Thymus (tissue), 11 donors: ENCODE results near the gene TIE1. TPM values are rescaled to one million over a fixed set of nuclear protein-coding genes. Genes with fewer than 3 reads are reported as not detected.

Experiments
- DNase-seq, 9 donors: peaks; one replicate each; pipeline ENCODE4 v3.0.0-alpha.2; 2013; ENCODE audit warnings: low spot score in 9 of 9, low read depth in 6 of 9, missing footprints in 1 of 9
- H3K27ac ChIP-seq, 2 donors: one replicate each; pipeline ENCODE4 v1.5.1; 2013; ENCODE audit warnings: control low read depth in 1 of 2, low read depth in 1 of 2, low read length in 1 of 2, mild to moderate bottlenecking in 1 of 2, moderate library complexity in 1 of 2
- H3K27me3 ChIP-seq, 2 donors: one replicate each; pipeline ENCODE4 v1.5.1; 2013; ENCODE audit warnings: low read length in 1 of 2; ENCODE audit not compliant: control insufficient read depth in 2 of 2, insufficient read depth in 1 of 2
- H3K36me3 ChIP-seq, 2 donors: one replicate each; pipeline ENCODE4 v1.5.1; 2013; ENCODE audit warnings: low read length in 1 of 2, mild to moderate bottlenecking in 1 of 2, moderate library complexity in 1 of 2; ENCODE audit not compliant: control insufficient read depth in 2 of 2, insufficient read depth in 2 of 2
- H3K4me1 ChIP-seq, 2 donors: one replicate each; pipeline ENCODE4 v1.5.1; 2013; ENCODE audit warnings: low read length in 2 of 2; ENCODE audit not compliant: control insufficient read depth in 2 of 2, insufficient read depth in 2 of 2
- H3K4me3 ChIP-seq, 2 donors: one replicate each; pipeline ENCODE4 v1.5.1; 2013; ENCODE audit warnings: low read length in 2 of 2, control low read depth in 1 of 2, mild to moderate bottlenecking in 1 of 2
- H3K9me3 ChIP-seq, 2 donors: one replicate each; pipeline ENCODE4 v1.5.1; 2013; ENCODE audit warnings: low read length in 1 of 2, mild to moderate bottlenecking in 1 of 2; ENCODE audit not compliant: control insufficient read depth in 2 of 2, insufficient read depth in 1 of 2
- WGBS: extraction: QIAGEN DNeasy Blood & Tissue Kit; methylation state at CpG from one replicate; pipeline ENCODE4 v1.1.7; 2013; 5-methylcytosine and 5-hydroxymethylcytosine counted together
- polyA plus RNA-seq: library from polyadenylated mRNA; stranded (reverse); fragments of 200-250 nt; gene quantifications from one replicate; pipeline ENCODE4 v1.2.3, GENCODE V29; 2013
- total RNA-seq: library from RNA; stranded (reverse); fragments of 120-200 nt; gene quantifications from one replicate; pipeline ENCODE4 v1.2.4, GENCODE V29; 2013
- donor health status: healthy.

TIE1 gene
- total and polyA plus RNA-seq, 2 donors: 4.8 to 8.3 TPM

DNA sequence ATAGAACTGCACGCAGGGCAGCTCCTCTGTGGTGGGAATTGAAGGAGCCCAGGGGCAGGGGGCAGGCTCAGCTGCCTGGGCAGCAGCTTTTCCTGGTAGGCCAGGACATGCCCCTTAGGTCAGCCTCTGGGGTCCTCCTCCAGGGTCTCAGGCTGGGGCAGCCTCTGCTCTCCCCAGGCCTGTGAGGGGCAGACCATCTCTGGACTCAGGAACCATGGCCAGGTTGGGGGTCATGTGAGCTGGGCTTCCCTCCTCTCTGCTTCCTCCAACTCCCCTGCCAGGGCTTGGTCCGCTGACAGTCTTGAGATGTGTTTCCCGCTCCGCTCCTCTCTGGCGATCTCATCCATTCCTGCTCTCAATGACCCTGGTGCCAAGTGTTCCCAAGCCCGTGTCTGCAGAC is 21.1 kb upstream of the TIE1 start:
- WGBS: 95% methylated on average over 6 of the region's 6 CpGs
- H3K27ac ChIP-seq: no peak overlapping the region
- no peak overlapping the region for H3K4me3 ChIP-seq
- DNase-seq: no peak
- no peaks in the 10 kb centered on the region for H3K36me3 ChIP-seq
- H3K4me1 ChIP-seq: peaks cover 0 to 26% of the 10 kb centered on the region in 2 donors
- H3K27me3 ChIP-seq: no peaks in the 10 kb centered on the region
- H3K9me3 ChIP-seq: peaks cover 0 to 3% of the 10 kb centered on the region in 2 donors

DNA sequence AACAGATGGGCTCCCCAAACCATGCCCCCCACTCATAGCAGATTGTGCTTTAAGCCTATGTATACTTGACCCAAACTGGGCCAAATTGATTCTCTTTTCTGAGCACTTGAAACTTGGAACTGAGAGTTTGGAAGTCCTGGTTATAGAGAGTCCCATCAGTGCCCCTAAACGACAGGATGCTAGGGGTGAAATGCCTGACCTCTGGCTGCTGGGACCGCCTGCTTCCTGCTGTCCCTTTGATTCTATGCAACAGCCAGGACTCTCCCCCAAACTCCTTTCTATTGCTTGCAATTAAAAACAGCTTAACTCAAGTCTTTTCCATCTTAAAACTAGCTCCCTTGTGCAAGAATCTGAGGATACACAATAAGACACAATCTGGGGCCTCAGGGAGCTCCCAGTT is 20.1 kb upstream of the TIE1 start:
- no peak for DNase-seq
- 94% methylated on average over 2 of the region's 2 CpGs for WGBS
- Histone ChIP-seq H3K36me3 (no peaks in the 10 kb centered on the region), H3K27me3 (no peaks in the 10 kb centered on the region), H3K4me1 (peaks cover 0 to 32% of the 10 kb centered on the region in 2 donors), H3K9me3 (no peaks in the 10 kb centered on the region), H3K4me3 (no peak overlapping the region), H3K27ac (no peak overlapping the region)

DNA sequence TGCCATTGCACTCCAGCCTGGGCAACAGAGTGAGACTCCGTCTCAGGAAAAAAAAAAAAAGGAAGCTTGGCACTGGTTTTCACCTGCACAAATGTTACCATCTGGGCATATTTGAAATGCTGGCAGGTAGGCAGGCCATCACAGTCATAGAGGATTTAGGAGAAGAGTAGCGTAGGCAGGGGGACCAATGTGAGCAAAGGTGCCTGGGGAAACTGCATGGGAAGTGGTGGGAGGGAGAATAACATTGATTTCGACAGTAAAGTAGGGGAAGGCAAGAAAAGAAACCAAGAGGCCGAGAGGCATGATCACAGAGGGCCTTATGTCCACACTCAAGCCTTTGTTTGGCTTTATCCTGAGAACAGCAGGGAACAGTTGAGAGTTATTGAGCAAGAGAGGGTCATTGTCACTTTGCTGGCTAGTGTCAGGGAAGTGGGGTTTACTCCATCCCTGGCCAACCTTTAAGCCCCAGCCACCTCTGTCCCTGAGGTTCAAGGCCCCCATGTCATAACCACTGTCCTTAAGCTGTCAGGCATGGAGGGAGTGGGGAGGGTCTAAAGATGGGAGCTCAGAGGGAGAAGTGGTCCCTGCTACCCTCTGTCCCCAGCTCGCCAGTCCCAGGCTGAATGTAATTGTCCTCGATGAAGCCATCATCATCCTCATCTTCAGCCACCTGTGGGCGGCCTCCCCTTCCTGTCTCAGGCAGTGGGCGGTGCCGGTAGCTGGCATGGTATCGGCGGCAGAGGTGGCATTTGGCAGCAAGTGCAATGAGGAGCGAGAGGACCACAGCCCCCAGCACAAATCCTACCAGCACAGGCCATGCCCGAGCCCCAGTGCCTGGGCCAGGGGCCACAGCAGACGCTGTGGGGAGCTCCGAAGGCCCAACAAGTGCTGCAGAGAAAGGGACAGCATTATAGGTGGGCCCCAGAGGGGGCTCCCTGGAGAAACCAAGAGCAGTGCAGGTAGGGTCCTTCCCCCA is 18.3 kb upstream of the TIE1 start:
- Histone ChIP-seq H3K36me3 (no peaks in the 10 kb centered on the region), H3K4me1 (peaks cover 0 to 26% of the 10 kb centered on the region in 2 donors), H3K27me3 (no peaks in the 10 kb centered on the region), H3K27ac (no peak overlapping the region), H3K4me3 (no peak overlapping the region), H3K9me3 (no peaks in the 10 kb centered on the region)
- DNase-seq: no peak
- WGBS: 96% methylated on average over 15 of the region's 15 CpGs

DNA sequence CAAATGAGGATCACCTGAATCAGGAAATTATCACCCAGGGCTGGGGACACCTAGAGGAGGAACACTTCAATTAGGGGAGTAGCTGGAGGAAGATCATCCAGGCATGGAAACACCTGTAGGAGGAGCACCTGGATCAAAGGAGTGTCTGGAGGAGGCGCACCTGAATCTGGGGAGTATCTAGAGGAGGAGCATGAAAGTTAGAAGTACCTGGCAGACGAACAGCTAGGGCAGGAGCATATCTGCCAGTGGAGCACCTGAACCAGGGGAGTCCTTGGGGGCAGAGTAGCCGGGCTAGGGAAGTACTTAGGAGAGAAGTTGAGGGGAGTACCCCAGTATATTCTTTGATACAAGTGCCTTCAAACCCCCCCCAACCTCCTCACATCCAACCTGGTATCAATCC is 16.7 kb upstream of the TIE1 start:
- no peaks in the 10 kb centered on the region for H3K27me3 ChIP-seq
- no peaks in the 10 kb centered on the region for H3K36me3 ChIP-seq
- no peak for DNase-seq
- no peaks in the 10 kb centered on the region for H3K9me3 ChIP-seq
- WGBS: 95% methylated on average over 3 of the region's 3 CpGs
- H3K27ac ChIP-seq: no peak overlapping the region
- no peak overlapping the region for H3K4me3 ChIP-seq
- peaks cover 0 to 26% of the 10 kb centered on the region in 2 donors for H3K4me1 ChIP-seq

DNA sequence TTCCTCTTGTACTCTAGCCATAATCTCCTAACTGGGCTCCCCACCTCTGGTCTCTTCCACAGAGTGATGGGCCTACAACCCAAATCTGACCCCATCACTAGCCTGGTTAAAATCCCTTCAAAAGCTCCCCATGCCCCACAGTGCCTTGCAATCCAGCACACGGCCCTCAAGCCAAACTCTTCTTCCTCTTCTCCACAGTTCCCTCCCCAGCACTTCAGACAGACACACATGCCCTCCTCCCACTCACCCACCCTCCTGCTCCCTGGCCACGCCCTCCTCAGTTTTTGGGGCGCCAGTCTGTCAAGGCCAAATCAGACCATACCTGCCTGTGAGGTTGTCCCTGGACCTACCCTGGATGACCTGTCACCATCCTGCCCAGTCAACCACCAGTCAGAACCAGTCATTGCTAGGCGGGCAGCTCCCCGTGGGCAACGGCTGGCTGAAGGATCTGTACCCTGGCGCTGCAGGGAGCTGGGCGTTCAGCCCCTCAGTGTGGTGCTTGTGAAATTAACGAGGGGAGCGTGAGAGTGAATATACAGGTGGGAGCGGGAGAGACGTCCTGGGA is 16.2 kb upstream of the TIE1 start:
- Histone ChIP-seq H3K27me3 (no peaks in the 10 kb centered on the region), H3K9me3 (no peaks in the 10 kb centered on the region), H3K27ac (peak overlapping the region in 1 of 2 donors; percentile 10), H3K4me3 (no peak overlapping the region), H3K4me1 (peaks cover 0 to 26% of the 10 kb centered on the region in 2 donors), H3K36me3 (no peaks in the 10 kb centered on the region)
- WGBS: 93% methylated on average over 12 of the region's 12 CpGs
- DNase-seq: no peak

DNA sequence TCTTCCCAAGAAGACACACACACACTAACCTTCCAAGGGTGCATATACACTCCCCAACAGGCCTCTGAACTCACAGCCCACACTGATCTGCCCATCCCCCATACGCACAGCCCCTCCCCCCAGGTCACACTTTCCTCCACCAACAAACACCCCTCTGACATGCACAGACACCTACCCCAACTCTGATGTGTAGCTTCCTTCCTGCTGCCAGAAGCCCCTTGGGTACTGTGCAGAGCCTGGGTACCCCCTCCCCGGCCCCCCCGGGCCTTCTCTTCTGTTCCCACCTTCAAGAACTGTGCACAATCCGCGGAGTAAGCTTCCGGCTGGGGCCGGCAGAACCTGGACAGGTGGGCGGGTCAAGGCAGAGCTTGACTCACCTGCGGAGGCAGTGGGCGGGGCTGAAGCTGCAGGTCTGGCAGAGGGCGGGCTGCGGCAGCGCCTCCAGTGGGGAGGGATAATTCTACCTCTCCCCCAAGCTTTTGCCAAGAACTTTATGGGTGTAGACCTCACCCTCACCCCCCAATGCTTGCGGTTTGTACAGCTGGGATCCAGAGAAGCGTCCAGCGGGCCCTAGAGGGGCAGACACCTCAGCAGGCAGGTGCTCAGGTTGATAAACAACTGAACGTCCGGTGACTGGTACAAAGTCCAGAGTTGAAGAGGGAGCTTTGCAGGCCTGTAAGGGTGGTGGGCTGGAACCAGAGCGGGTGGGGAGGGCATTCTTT is 15.4 kb upstream of the TIE1 start, which contains the start of gene C1orf210:
Gene C1orf210 (minus strand): TSS at position 313 of the 722 bp plus-strand sequence. CDS start 2,311 bp downstream, outside the sequence.
- Histone ChIP-seq H3K9me3 (no peaks in the 10 kb centered on the region), H3K4me3 (peak within 1 kb of the TSS in 1 of 2 donors; percentile 5), H3K36me3 (no peaks in the 10 kb centered on the region), H3K4me1 (peaks cover 0 to 26% of the 10 kb centered on the region in 2 donors), H3K27me3 (no peaks in the 10 kb centered on the region), H3K27ac (peak within 1 kb of the TSS in 1 of 2 donors; percentile 10)
- 80% methylated on average over 19 of the region's 19 CpGs for WGBS
- DNase-seq: peak in 3 of 9 donors; percentile 25 to 59 (median 51)

DNA sequence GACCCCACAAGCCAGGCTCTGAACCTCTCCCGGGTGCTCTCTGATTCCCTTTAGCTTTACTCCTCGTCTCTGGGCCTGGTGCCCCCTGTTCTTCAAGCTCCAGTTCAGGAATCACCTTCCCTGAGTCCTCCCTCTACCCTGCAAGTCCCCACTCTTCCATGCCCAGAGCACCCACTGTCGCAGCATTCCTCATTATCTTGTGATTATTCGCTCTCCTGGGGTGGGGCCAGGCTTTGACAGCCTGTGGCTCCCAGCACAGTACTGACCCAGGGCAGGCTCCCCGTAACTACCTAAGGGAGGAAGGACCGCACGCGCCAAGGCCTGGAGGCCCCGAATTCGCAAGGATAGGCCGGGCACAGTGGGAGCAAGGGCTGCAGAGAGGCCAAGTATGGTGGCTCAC is 14.7 kb upstream of the TIE1 start:
- no peaks in the 10 kb centered on the region for H3K9me3 ChIP-seq
- no peaks in the 10 kb centered on the region for H3K36me3 ChIP-seq
- H3K4me1 ChIP-seq: peaks cover 0 to 26% of the 10 kb centered on the region in 2 donors
- H3K27me3 ChIP-seq: no peaks in the 10 kb centered on the region
- no peak overlapping the region for H3K27ac ChIP-seq
- no peak overlapping the region for H3K4me3 ChIP-seq
- DNase-seq: no peak
- 97% methylated on average over 11 of the region's 11 CpGs for WGBS

DNA sequence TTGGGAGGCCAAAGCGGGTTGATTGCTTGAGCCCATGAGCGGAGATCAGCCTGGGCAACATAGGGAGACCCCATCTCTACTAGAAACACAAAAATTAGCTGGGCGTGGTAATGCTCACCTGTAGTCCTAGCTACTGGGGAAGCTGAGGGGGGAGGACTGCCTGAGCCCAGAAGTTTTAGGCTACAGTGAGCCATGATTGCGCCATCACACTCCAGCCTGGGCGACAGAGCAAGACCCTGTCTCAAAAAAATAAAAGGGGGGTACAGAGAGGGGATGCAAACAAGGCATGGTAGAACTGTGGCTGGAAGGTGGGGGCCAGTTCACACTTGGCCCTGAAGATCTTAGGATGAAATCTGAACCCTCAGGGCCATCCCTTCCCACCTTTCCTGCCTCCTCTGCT is 14.2 kb upstream of the TIE1 start:
- no peaks in the 10 kb centered on the region for H3K9me3 ChIP-seq
- no peaks in the 10 kb centered on the region for H3K36me3 ChIP-seq
- no peaks in the 10 kb centered on the region for H3K27me3 ChIP-seq
- no peak overlapping the region for H3K4me3 ChIP-seq
- no peak for DNase-seq
- 98% methylated on average over 5 of the region's 5 CpGs for WGBS
- no peak overlapping the region for H3K27ac ChIP-seq
- peaks cover 0 to 26% of the 10 kb centered on the region in 2 donors for H3K4me1 ChIP-seq
